Astrocyte (in vitro differentiated cells and primary cell): ENCODE measurements around the gene GSTM2. TPM values are rescaled to one million over a fixed set of nuclear protein-coding genes. Genes with fewer than 3 reads are reported as not detected.
A peak's percentile ranks its signal among the peaks of the same experiment; 100 is the strongest.
"Not testable (repeated sequence)": the region's sequence is repeated elsewhere in the genome, so short reads cannot be mapped to it uniquely, and the experiment has no call there.

Experiments used
- DNase-seq: peaks from one replicate; pipeline ENCODE4 v3.0.0-alpha.2; 2010; ENCODE audit warnings: low read depth
- FAIRE-seq: peaks from 2 replicates; lab custom pipeline; 2011; peaks lifted over from hg19 to GRCh38; lab: Jason Lieb, UNC
- H2AFZ ChIP-seq: 2 replicates; pipeline ENCODE4 v1.6.0; 2012; ENCODE audit warnings: low read depth, low read length, inconsistent platforms
- H3K27ac ChIP-seq: 2 replicates; pipeline ENCODE4 v1.5.1; 2011; ENCODE audit warnings: low read depth, low read length, inconsistent platforms
- H3K27me3 ChIP-seq: 2 replicates; pipeline ENCODE4 v1.6.0; 2011; ENCODE audit warnings: low read length, inconsistent platforms; ENCODE audit not compliant: insufficient read depth
- H3K36me3 ChIP-seq: 2 replicates; pipeline ENCODE4 v1.5.1; 2011; ENCODE audit warnings: low read length, inconsistent platforms; ENCODE audit not compliant: insufficient read depth
- H3K4me1 ChIP-seq: 2 replicates; pipeline ENCODE4 v1.5.1; 2011; ENCODE audit warnings: low read length, inconsistent platforms; ENCODE audit not compliant: insufficient read depth
- H3K4me2 ChIP-seq: 2 replicates; pipeline ENCODE4 v1.6.0; 2012; ENCODE audit warnings: low read length, inconsistent platforms
- H3K4me3 ChIP-seq: 2 replicates; pipeline ENCODE4 v1.5.1; 2011; ENCODE audit warnings: low read depth, mild to moderate bottlenecking, low read length, inconsistent platforms; ENCODE audit not compliant: insufficient read depth
- H3K79me2 ChIP-seq: 2 replicates; pipeline ENCODE4 v1.6.0; 2012; ENCODE audit warnings: mild to moderate bottlenecking, low read length, inconsistent platforms; ENCODE audit not compliant: insufficient read depth
- H3K9ac ChIP-seq: 2 replicates; pipeline ENCODE4 v1.6.0; 2012; ENCODE audit warnings: mild to moderate bottlenecking, low read length, inconsistent platforms
- H3K9me3 ChIP-seq: 2 replicates; pipeline ENCODE4 v1.5.1; 2012; ENCODE audit warnings: low read depth, mild to moderate bottlenecking, low read length, inconsistent platforms; ENCODE audit not compliant: insufficient read depth
- H4K20me1 ChIP-seq: 2 replicates; pipeline ENCODE4 v1.6.0; 2012; ENCODE audit warnings: low read length, inconsistent platforms; ENCODE audit not compliant: insufficient read depth
- H3K27ac Mint-ChIP-seq: one replicate; pipeline ENCODE4 v1.8.0; 2021; ENCODE audit warnings: mild to moderate bottlenecking, mixed read lengths; ENCODE audit not compliant: unreplicated experiment
- H3K27me3 Mint-ChIP-seq: one replicate; pipeline ENCODE4 v1.8.0; 2021; ENCODE audit warnings: low read depth, mixed read lengths; ENCODE audit not compliant: unreplicated experiment
- H3K36me3 Mint-ChIP-seq: one replicate; pipeline ENCODE4 v1.8.0; 2021; ENCODE audit warnings: low read depth, mixed read lengths; ENCODE audit not compliant: unreplicated experiment
- H3K4me1 Mint-ChIP-seq: one replicate; pipeline ENCODE4 v1.8.0; 2021; ENCODE audit warnings: low read depth, mixed read lengths; ENCODE audit not compliant: unreplicated experiment
- H3K4me3 Mint-ChIP-seq: one replicate; pipeline ENCODE4 v1.8.0; 2021; ENCODE audit warnings: mild to moderate bottlenecking, moderate library complexity, mixed read lengths; ENCODE audit not compliant: unreplicated experiment
- H3K9me3 Mint-ChIP-seq: one replicate; pipeline ENCODE4 v1.8.0; 2021; ENCODE audit warnings: mild to moderate bottlenecking, mixed read lengths; ENCODE audit not compliant: unreplicated experiment
- EZH2 ChIP-seq: IDR thresholded peaks from 2 replicates; pipeline ENCODE4 v1.6.1; 2012; ENCODE audit warnings: mild to moderate bottlenecking, low read length, inconsistent platforms; ENCODE audit not compliant: insufficient read depth
- total RNA-seq: library from RNA; stranded (reverse); gene quantifications from 2 replicates; pipeline ENCODE4 v1.2.1, GENCODE V29; 2021
- TF ChIP-seq, protein P1 (sequence below): IDR thresholded peaks from 2 replicates; pipeline ENCODE4 v1.5.1; 2011; ENCODE audit warnings: low read depth, mild to moderate bottlenecking, inconsistent platforms, low read length, moderate library complexity; ENCODE audit not compliant: insufficient read depth

Gene GSTM2
- total RNA-seq, 1 donor from 2014 or later: 13.4 TPM

DNA sequence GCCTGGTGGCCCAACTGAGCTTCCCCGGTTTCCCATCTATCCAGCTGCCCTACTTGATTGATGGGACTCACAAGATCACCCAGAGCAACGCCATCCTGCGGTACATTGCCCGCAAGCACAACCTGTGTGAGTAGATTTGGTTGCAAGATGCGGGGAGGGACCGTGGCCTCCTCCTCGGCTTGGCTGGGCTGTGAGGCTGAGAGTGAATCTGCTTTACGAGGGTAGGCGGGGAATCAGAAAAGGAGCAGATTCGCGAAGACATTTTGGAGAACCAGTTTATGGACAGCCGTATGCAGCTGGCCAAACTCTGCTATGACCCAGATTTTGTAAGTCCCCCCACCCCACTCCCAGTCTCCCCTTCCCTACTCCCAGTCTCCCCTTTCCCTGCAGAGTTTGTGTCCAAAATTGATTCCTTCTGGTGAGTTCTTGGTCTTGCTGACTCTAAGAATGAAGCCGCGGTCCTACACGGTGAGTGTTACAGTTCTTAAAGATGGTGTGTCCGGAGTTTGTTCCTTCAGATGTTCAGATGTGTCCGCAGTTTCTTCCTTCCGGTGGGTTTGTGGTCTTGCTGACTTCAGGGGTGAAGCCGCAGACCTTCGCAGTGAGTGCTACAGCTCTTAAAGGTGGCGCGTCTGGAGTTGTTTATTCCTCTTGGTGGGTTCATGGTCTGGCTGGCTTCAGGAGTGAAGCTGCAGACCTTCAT lies 1.5 kb downstream of the GSTM2 start:
- H3K4me3 Mint-ChIP-seq: no peak overlapping the region
- peak overlapping the region; percentile 47 for H3K27ac Mint-ChIP-seq

DNA sequence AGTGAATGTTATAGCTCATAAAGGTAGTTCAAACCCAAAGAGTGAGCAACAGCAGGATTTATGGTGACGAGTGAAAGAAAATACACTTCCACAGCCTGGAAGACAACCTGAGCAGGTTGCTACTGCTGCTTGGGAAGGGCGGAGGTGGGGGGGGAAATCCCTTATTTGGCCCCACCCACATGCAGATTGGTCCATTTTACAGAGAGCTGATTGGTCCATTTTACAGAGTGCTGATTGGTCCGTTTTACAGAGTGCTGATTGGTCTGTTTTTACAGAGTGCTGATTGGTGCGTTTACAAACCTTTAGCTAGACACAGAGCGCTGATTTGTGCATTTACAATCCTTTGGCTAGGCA lies 2.1 kb downstream of the GSTM2 start:
- not testable (repeated sequence) for H2AFZ ChIP-seq, H3K4me3 ChIP-seq, FAIRE-seq, H3K27ac ChIP-seq, H3K4me3 Mint-ChIP-seq, H4K20me1 ChIP-seq, H3K9me3 Mint-ChIP-seq, H3K36me3 ChIP-seq, H3K9me3 ChIP-seq, H3K36me3 Mint-ChIP-seq, H3K4me1 Mint-ChIP-seq, H3K4me2 ChIP-seq, H3K4me1 ChIP-seq, H3K27me3 ChIP-seq, H3K79me2 ChIP-seq, H3K27ac Mint-ChIP-seq, H3K9ac ChIP-seq, DNase-seq
- peaks cover 21% of the 10 kb centered on the region for H3K27me3 Mint-ChIP-seq

More for the DNA sequence above, 1.5 kb downstream of the GSTM2 start:
- Mint-ChIP-seq H3K4me1 (no peaks in the 10 kb centered on the region), H3K27me3 (peaks cover 22% of the 10 kb centered on the region), H3K36me3 (peaks cover 8% of the 10 kb centered on the region), H3K9me3 (peaks cover 2% of the 10 kb centered on the region)
- H3K9ac ChIP-seq: no peak overlapping the region
- no peak overlapping the region for H3K4me3 ChIP-seq
- DNase-seq (no peak), FAIRE-seq (no peak)
- no peaks in the 10 kb centered on the region for H3K9me3 ChIP-seq
- no peak overlapping the region for H3K27ac ChIP-seq
- H3K36me3 ChIP-seq: no peaks in the 10 kb centered on the region
- H3K4me1 ChIP-seq: peaks cover 4% of the 10 kb centered on the region
- TF ChIP-seq, protein P1, sequence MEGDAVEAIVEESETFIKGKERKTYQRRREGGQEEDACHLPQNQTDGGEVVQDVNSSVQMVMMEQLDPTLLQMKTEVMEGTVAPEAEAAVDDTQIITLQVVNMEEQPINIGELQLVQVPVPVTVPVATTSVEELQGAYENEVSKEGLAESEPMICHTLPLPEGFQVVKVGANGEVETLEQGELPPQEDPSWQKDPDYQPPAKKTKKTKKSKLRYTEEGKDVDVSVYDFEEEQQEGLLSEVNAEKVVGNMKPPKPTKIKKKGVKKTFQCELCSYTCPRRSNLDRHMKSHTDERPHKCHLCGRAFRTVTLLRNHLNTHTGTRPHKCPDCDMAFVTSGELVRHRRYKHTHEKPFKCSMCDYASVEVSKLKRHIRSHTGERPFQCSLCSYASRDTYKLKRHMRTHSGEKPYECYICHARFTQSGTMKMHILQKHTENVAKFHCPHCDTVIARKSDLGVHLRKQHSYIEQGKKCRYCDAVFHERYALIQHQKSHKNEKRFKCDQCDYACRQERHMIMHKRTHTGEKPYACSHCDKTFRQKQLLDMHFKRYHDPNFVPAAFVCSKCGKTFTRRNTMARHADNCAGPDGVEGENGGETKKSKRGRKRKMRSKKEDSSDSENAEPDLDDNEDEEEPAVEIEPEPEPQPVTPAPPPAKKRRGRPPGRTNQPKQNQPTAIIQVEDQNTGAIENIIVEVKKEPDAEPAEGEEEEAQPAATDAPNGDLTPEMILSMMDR: no peak
- no peak for TF ChIP-seq EZH2
- H4K20me1 ChIP-seq: no peaks in the 10 kb centered on the region
- H3K4me2 ChIP-seq: no peak overlapping the region
- no peak overlapping the region for H2AFZ ChIP-seq
- no peaks in the 10 kb centered on the region for H3K27me3 ChIP-seq
- no peaks in the 10 kb centered on the region for H3K79me2 ChIP-seq

DNA sequence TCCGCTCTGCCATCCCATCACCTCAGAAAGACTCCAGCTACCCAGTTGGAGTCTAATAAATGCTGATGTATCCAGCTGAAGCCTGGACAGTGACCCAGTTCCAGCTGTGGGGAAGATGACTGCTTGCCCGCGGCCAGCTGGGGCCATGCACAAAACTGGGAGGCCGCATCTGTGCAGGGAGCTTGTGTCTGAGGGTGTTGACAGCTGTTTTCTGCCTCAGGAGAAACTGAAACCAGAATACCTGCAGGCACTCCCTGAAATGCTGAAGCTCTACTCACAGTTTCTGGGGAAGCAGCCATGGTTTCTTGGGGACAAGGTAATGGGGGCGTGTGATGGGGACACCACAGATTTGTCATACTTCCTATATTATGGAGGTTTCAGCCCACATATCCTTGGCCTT lies 3.2 kb downstream of the GSTM2 start:
- FAIRE-seq: no peak
- Mint-ChIP-seq H3K27ac (no peak overlapping the region), H3K4me3 (no peak overlapping the region), H3K4me1 (no peaks in the 10 kb centered on the region), H3K27me3 (peaks cover 15% of the 10 kb centered on the region), H3K36me3 (peaks cover 8% of the 10 kb centered on the region), H3K9me3 (peaks cover 2% of the 10 kb centered on the region)
- Histone ChIP-seq H3K4me2 (no peak overlapping the region), H3K27me3 (no peaks in the 10 kb centered on the region), H3K9me3 (no peaks in the 10 kb centered on the region), H3K4me3 (no peak overlapping the region), H3K79me2 (no peaks in the 10 kb centered on the region), H3K9ac (no peak overlapping the region), H3K36me3 (no peaks in the 10 kb centered on the region), H2AFZ (no peak overlapping the region), H3K27ac (no peak overlapping the region), H4K20me1 (no peaks in the 10 kb centered on the region), H3K4me1 (peaks cover 4% of the 10 kb centered on the region)
- no peak for TF ChIP-seq EZH2
- TF ChIP-seq, protein P1: no peak
- DNase-seq: no peak

DNA sequence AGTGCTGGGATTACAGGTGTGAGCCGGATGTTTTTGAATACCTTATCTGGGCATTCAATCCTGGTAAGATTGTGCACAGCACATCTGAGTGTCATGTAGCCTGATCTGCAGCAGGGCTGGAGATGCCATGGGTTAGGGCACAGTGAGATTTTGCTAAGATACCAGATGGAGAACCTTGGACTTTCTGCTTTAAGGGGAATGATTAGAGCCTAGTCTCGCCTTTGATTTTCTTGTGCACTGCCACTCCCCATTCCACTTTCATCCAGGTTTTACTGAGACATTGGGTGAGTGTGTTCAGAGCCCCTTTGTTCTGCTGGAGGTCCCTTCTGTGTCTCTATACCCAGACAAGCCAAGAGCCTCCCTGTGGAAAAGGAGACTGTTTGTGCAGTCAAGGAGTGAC lies 6.0 kb downstream of the GSTM2 start:
- not testable (repeated sequence) for H3K4me1 Mint-ChIP-seq, H4K20me1 ChIP-seq, H3K4me2 ChIP-seq, H3K27me3 ChIP-seq, H3K27ac Mint-ChIP-seq, H3K79me2 ChIP-seq, H3K4me1 ChIP-seq, H3K9me3 Mint-ChIP-seq, H3K36me3 ChIP-seq, H3K27ac ChIP-seq, H2AFZ ChIP-seq, H3K9me3 ChIP-seq, H3K36me3 Mint-ChIP-seq, H3K4me3 Mint-ChIP-seq, H3K4me3 ChIP-seq, FAIRE-seq, H3K9ac ChIP-seq, DNase-seq
- peaks cover 11% of the 10 kb centered on the region for H3K27me3 Mint-ChIP-seq
